Fibroblast of villous mesenchyme (primary cell): Measurements from ENCODE around the gene CPT1C. TPM values are rescaled to one million over a fixed set of nuclear protein-coding genes. Genes with fewer than 3 reads are reported as not detected.

Experiments used
- DNase-seq: peaks from one replicate; pipeline ENCODE4 v3.0.0-alpha.2; 2010; ENCODE audit warnings: low read depth
- H3K4me3 ChIP-seq: 2 replicates; pipeline ENCODE4 v1.5.1; 2011; ENCODE audit warnings: low read depth, mild to moderate bottlenecking, low read length
- CTCF ChIP-seq: IDR thresholded peaks from 2 replicates; pipeline ENCODE4 v1.5.1; 2012; ENCODE audit warnings: low read depth, mild to moderate bottlenecking, low read length; ENCODE audit not compliant: insufficient read depth
- small RNA-seq: library from RNA; depleted of rRNA; stranded (forward); fragments of <200 nt; gene quantifications from one replicate; pipeline ENCODE3, GENCODE V24; 2012
- total RNA-seq: library from RNA; depleted of rRNA; stranded (reverse); fragments of >200 nt; gene quantifications from 2 replicates; pipeline ENCODE4 v1.2.3, GENCODE V29; 2012

The CPT1C gene
- total RNA-seq, 1 donor = 32.0 TPM

DNA sequence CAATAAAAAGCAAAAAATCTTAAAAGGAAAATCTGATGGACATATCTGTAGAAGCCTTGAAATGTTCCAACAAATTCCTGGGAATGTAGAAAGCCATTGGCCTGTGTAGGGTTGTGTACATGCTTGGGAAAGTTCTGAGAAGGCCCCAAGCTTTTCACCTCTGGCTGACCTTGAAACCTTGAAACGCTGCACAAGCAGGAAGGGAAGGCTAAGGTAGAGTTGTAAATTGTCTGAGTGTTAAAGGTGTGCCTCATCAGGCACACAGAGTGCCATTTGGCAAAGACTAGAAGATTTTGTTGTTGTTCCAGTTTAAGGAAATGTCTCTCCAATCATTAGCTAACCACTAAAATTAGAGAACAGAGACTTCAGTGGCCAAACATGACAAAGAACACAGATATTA is 61.8 kb downstream of the CPT1C start:
- DNase-seq = no peak
- TF ChIP-seq CTCF = no peak
- no peak overlapping the region for H3K4me3 ChIP-seq

DNA sequence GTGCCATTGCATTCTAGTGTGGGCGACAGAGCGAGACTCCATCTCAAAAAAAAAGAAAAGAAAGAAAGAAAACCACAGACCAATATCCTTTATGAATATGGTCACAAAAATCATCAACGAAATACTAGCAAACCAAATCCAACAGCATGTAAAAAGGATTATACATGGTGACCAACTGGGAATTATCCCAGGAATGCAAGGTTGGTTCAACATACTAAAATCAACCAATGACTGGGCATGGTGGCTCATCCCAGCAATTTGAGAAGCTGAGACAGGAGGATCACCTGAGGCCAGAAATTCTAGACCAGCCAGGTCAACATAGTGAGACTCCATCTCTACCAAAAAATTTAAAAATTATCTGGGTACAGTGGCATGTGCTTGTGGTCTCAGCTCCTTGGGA is 65.0 kb downstream of the CPT1C start:
- no peak overlapping the region for H3K4me3 ChIP-seq
- no peak for DNase-seq
- TF ChIP-seq CTCF = no peak

GRCh38 chr19:49758292-49758691 is 67.4 kb downstream of the CPT1C start:
- H3K4me3 ChIP-seq = no peak overlapping the region
- TF ChIP-seq CTCF = no peak
- DNase-seq = peak; percentile 68

- H3K4me3 ChIP-seq = no peak overlapping the region
- DNase-seq = no peak
- no peak for TF ChIP-seq CTCF
Measured at GRCh38 chr19:49761249-49761624, 70.3 kb downstream of the CPT1C start.

DNA sequence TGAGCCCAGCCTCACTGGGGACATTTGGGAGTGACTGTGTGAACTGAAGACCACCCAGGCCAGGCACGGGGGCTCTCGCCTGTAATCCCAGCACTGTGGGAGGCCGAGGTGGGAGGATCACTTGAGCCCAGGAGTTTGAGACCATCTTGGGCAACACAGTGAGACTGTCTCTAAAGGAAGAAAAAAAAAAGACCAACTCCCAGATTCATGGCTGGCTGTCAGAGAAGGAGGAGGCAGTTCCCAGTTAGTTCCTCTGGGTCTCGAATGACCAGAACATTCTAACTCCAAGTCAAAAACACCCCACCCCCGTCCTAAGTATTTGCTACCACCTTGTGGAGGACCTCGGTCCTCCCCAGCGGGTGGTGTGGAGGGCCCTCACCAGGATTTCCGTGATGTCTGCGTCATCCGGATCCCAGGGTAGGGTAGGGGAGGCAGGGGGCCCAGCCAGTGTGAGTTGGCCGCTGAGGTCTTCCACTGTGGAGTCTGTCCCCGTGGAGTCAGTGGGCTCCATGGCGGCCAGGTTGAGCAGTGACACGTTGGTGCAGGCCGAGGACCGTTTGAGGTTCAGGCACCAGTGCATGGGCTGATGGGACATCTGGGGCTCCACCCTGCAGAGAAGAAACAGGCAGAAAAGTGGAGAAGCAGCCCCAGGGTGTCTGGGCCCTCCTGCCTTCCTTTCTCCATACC is 70.9 kb downstream of the CPT1C start:
- H3K4me3 ChIP-seq = no peak overlapping the region
- DNase-seq = peak; percentile 69
- peak; percentile 47 for TF ChIP-seq CTCF

DNA sequence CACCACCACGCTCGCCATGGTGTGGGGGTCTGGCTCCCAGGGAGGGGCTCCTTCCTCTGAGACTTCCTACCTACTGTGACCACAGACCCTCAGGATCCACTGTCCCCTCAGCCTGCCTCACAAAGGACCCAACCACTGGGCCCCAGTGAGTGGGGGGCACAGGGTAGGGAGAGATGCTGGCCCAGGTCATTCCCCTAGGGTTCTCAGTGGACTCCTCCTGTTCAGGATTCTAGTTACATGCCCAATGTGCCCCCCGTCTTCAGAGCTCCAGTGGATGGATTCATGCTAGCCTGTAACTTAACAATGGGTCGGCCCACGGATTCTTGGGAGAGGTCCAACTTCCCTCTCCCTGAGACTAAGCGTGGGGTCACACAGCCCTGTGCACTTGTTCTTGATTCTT is 72.3 kb downstream of the CPT1C start, which contains the start of gene TSKS:
TSS of gene TSKS (minus strand) at position 77 of the 400 bp plus-strand sequence. CDS start at position 18, 59 bp downstream.
- DNase-seq = no peak
- no peak within 1 kb of the TSS for H3K4me3 ChIP-seq
- no peak for TF ChIP-seq CTCF

Small RNA genes within 50 kb of the gene (small RNA-seq; reads per million reads assigned to genes)
- gene MIR5088 = not detected

Other genes starting within 250 kb of the CPT1C start
- not detected in 2 replicates for gene SLC17A7, start 249.6 kb upstream of the CPT1C start, total RNA-seq
- 91.1 and 107 TPM in 2 replicates for gene PIH1D1, start 239.3 kb upstream of the CPT1C start, total RNA-seq
- 17.7 and 40.6 TPM in 2 replicates for gene ALDH16A1, start 237.9 kb upstream of the CPT1C start, total RNA-seq
- gene FLT3LG, start 216.9 kb upstream of the CPT1C start, total RNA-seq = 2.6 and 4.8 TPM in 2 replicates
- gene RPL13A, start 203.5 kb upstream of the CPT1C start, total RNA-seq = 1,887 and 2,774 TPM in 2 replicates
- 1,679 and 1,912 TPM in 2 replicates for gene RPS11, start 194.7 kb upstream of the CPT1C start, total RNA-seq
- 39.7 and 44.8 TPM in 2 replicates for gene FCGRT, start 178.5 kb upstream of the CPT1C start, total RNA-seq
- gene RCN3, start 163.1 kb upstream of the CPT1C start, total RNA-seq = 115 and 162 TPM in 2 replicates
- 76.9 and 101 TPM in 2 replicates for gene NOSIP, start 110.6 kb upstream of the CPT1C start, total RNA-seq
- gene PRRG2, start 109.8 kb upstream of the CPT1C start, total RNA-seq = 0.32 and 0.43 TPM in 2 replicates
- gene PRR12, start 99.9 kb upstream of the CPT1C start, total RNA-seq = 3.0 and 3.9 TPM in 2 replicates
- 43.2 and 44.5 TPM in 2 replicates for gene RRAS, start 51.0 kb upstream of the CPT1C start, total RNA-seq
- 17.4 and 18.1 TPM in 2 replicates for gene SCAF1, start 48.9 kb upstream of the CPT1C start, total RNA-seq
- 49.9 and 66.5 TPM in 2 replicates for gene IRF3, start 25.3 kb upstream of the CPT1C start, total RNA-seq
- gene BCL2L12, start 25.2 kb upstream of the CPT1C start, total RNA-seq = 4.7 and 6.8 TPM in 2 replicates
- gene PRMT1, start 13.8 kb upstream of the CPT1C start, total RNA-seq = 258 and 341 TPM in 2 replicates
- under 0.01 and 0.32 TPM in 2 replicates for gene ADM5, start 1.5 kb upstream of the CPT1C start, total RNA-seq
- gene TSKS, start 72.2 kb downstream of the CPT1C start, total RNA-seq = 0.43 TPM in 1 of 2 replicates, not detected in the other
- 92.0 and 97.0 TPM in 2 replicates for gene AP2A1, start 75.9 kb downstream of the CPT1C start, total RNA-seq
- gene FUZ, start 122.2 kb downstream of the CPT1C start, total RNA-seq = 15.1 and 19.3 TPM in 2 replicates
- 21.6 and 21.9 TPM in 2 replicates for gene MED25, start 127.2 kb downstream of the CPT1C start, total RNA-seq
- gene PTOV1, start 160.0 kb downstream of the CPT1C start, total RNA-seq = 47.9 and 53.5 TPM in 2 replicates
- gene PNKP, start 176.5 kb downstream of the CPT1C start, total RNA-seq = 40.2 and 64.1 TPM in 2 replicates
- 11.9 and 12.5 TPM in 2 replicates for gene AKT1S1, start 186.2 kb downstream of the CPT1C start, total RNA-seq
- 23.3 and 27.4 TPM in 2 replicates for gene TBC1D17, start 186.6 kb downstream of the CPT1C start, total RNA-seq
- 0.43 and 0.64 TPM in 2 replicates for gene IL4I1, start 205.8 kb downstream of the CPT1C start, total RNA-seq
- gene ATF5, start 238.1 kb downstream of the CPT1C start, total RNA-seq = 8.2 and 9.0 TPM in 2 replicates
- gene NUP62, start 238.4 kb downstream of the CPT1C start, total RNA-seq = 25.8 and 43.2 TPM in 2 replicates